Measurements from ENCODE around the gene PEPD.

PEPD gene

DNA sequence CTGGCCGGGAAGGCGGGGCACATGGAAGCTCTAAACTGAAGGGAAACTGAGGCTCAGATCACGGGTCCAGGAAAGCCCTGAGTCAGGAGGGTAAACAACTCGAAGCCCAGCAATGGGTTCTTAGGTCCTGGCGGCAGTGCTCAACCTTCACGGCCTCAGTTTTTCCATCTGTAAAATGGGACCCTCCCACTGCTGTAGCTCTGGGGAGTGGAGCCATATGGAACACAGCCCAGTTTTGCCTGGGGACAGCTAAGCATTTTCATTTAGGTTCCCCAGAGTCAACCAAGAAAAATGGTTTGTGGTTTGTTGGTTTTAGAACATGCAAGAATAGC lies 117.7 kb downstream of the PEPD start:
- DNase-seq: no peak

DNA sequence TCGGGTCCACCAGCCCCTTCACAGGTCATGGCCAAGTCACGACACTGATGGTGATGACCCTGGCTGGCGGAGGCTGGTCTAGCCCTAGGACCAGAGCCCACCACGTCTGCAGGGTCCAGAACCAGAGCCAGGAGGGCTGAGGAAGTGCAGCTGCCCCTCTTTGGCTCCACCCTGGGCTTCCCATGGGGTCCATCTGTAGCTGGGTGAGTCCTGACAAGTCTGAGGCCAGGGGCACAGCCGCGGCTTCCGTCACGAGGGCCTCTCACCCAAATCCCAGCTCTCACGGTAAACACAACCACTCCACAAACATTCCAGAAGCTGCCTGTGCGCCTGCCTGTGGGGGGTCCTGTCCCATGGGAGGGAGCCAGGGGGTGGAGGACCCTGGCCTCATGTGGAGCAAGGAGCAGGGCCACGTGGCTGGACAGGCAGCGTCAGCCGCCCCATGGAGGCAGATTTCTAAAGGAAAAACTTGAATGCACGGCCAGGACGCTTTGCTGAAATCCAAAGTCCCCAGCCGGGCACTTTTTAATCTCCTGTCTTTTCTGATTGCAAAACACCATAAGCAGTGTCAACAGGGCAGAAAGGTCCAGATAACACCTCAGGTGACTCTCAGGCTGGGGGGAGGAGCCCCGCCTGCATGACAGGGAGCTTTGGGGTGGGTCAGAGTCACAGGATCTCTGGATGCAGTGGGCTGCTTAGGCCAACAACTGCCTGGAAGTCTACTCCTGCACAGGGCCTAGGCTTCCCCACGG lies 118.2 kb downstream of the PEPD start:
- no peak for DNase-seq

DNA sequence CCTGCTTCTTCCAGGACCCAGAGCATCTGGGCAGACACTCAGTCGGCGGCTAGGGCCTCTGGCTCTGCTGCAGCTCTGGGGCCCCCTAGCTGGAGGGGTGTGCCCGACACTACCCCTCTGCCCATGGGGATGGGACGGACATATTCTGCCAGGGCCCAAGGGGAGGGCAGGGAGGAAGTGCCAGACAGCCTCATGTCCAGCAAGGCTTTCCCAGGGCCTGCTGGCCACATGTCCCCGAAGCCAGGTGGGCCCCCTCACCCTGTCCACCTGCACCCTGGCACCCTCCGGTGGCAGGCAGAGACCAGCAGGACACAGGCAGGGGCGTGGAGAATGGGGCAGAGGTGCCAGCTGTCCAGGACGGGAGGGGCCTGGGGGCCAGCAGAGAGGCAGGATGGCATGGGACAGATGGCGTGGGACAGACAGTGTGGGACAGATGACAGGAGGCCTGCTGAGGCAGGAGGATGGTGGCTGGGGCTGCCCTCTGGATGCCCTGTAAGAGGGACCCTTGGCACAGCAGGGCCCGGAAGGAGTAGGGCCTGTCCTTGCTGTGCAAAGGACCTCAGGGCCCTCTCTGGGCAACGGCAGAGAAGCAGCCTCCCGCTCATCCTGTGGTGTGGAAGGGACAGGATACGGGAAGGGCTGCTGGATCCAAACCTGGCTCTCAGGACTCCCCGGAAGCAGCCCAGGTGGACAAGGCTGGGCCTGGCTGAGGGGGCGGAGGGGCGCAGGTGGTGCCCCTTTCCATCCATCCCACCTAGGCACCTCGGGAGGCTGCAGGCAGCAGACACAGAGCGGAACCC lies 119.0 kb downstream of the PEPD start:
- DNase-seq: no peak

DNA sequence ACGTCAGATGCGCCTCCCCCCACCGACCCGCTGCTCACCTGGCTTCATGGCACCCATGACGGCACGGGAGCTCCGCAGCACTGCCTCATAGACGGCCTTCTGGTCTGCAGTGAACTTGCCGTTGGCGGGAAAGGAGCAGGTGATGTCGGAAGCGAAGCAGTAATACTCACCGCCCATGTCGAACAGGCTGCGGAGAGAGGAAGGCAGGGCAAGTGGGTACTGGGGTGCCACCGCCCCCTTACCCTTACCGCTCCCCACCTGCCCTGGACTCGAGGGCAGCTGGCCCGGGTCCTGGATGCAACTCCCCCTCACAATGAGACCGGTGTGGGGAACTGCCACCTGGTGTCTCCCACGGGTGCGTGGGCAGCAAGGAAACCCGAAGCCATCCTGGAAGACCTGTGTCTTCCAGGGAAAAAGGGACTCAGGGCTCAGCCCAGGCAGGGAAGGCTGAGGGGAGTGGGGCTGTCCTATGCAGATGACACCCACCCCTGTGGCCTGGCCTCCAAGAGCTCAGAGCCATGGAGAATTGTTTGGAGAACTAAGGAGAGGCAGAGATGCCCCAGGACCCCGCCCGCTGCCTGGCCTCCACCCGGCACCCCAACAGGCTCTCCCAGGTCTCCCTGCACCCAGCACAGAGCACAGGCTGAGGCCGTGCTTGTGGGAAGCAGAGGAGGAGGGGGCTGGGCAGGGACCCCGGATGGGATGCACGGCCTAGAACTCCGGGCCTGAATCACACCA lies 119.7 kb downstream of the PEPD start:
- no peak for DNase-seq

DNA sequence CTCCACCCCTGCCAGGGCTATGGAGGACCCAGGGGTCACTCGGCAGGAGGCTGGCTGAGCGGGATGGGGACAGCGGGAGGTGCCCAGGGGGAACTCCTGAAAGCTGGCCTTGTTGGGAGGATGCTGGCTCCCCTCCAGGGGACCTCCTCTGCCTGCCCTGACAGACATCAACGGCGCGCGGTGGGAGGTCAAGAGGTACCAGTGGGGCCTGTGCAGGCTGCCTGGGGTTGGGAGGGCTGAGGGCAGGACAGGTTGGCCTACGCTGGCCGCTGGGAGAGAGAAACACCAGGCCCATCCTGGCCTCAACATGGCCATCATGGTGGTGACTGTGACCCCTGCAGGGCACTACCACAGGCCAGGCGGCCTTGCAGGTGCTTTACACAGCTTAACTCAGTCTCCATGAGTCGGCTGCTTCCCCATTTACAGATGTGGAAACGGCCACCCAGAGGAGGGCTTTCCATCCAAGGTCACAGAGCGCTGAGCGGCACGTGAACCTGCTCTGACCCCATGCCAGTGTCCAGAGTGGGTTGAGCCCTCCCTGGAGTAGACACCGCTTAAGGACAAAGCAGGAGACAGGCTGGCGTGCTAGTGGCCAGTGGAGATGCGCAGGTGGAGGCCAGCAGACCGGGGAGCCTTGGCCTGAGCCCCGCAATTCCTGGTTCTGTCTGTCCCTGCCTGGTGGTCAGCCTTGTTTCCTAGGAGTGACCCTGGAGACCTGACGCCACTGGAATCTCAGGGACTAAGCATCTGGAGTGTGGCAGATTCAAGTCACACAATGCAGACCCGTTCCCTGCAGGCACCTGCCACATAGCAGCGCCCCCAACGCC lies 120.5 kb downstream of the PEPD start:
- DNase-seq: no peak

DNA sequence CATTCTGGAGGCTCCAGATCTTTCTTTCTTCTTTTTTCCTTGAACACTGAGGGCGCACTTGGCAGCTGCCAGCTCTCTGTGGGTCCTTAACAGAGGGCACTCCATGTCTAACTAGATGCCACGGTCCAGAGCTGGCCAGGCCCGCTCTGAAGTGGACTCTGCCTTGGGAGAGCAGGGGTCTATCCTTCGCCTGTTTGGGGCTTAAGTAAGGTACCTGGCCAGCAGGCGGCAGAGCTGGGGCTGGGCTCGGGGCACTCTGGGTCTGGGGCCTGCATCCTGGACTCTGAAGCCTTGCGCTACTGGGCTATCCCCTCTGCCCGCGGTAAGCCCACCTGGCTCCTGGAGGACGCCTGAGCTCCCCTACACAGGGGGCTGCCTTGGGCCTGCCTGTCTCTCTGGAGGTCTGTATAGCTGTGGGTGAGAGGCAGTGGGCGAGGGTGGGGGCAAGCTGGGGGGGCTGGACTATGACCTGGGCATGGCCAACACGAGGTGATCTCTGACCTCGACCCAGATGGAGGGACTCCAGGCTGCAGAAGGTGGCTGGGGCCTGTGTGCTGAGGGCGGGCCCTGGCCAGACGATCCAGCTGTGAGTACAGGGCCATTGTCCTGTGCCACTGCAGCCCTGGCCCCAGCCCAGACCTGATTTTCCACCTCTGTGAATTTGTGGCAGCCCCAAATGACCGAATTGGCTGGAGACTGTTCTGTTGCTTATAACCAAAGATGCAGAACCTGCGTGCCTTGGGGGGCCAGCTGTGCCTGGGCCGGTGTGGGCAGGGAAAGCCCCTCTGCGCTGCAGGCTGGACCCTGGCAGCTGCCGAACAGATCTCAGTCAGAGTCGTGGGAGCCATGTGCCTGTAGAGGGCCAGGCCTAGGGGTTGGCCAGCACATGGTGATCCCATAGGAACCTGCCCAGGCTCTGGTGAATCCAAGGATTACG lies 121.6 kb downstream of the PEPD start:
- DNase-seq: no peak

DNA sequence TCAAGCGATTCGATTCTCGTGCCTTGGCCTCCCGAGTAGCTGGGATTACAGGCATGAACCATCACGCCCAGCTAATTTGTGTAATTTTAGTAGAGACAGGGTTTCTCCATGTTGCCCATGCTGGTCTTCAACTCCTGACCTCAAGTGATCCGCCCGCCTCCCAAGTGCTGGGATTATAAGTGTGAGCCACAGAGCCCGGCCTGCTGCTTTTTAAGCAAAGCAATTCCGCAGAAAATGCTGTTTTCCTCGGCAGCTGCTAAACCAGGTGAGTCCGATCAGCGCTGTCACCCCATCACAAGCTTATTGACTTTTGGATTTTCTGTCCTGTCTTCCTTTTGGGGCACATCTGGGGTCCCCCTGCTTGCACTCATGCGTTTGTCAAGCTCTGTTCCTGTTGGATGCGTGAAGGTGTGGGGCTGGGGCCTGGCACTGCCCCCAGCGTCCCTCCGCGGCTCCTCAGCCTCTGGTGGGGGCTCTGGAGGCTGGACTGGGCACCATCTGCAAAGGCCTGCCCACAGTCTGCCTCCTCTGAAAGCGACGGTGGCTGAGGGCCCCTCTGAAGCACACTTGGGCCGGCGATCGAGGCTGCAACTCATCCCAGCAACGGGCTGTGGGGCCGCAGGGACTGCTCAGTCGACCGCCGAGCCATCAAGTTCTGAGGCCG lies 122.4 kb downstream of the PEPD start:
- DNase-seq: no peak

DNA sequence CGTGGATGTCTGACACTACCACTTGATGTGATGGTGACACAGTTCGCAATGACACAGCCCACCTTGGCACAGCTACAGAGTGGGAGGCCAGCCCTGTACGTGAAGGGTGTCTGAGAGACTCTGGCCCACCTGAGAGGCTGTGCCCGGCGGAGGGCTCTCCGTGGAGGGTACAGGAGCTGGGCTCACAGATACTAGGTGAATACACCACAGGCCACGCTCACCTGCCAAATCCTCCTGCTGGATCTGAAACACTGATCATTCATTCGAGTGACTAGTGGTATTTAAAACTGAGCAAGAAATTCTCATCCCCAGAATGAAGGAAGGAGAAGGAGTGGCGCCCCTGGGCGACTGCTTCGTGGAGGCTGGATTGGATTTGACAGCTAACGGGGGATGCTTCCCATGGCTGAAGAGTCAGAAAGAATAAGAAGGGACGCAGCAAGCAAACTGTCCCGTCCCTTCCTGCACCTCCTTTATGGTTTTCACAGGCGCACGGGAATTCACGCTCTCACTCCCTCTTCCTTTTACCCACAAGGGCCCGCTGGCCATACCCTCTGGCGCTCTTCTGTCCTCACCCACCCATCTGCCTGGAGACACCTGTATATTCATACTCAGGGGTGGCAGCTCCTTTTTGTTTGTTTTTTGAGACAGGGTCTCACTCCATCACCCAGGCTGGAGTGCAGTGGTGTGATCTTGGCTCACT lies 123.1 kb downstream of the PEPD start:
- no peak for DNase-seq

DNA sequence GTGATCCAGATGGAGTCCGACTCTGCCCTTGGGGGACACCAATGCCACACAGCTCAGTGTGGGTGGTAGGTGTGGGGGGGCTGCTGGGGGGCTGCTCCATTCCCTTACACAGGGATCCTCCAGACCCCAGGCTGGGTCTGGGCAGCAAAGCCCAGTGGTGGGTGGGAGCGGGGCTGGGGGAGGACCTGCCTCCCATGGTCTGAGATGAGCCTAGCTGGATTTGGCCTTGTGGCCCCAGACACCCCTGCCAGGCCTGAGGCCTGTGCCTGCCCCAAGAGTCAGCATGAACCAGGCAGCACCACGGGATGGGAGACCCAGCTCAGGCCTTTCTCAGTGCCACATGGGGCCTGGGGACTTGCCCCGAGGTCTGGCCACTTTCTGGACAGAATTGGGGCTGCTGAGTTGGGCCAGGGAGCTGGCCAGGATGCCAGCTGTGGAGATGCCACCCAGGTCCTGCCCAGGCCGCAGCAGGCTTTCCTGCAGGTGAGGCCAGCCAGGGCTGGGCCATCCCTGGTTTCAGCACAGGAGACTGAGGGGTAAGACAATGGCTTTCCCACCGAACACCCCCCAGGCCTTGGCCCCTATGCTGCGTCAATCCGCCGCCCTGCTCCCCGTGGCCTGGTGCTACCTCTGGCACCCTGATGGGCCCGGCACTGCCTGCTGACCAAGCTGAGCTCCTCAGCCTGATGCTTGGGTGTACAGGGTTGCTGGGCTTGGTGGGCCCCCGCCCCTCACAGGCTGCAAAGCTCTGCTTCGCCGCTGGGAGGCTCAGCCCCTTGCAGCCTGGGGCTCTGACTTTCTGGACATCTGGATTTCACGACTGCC lies 123.8 kb downstream of the PEPD start:
- no peak for DNase-seq

DNA sequence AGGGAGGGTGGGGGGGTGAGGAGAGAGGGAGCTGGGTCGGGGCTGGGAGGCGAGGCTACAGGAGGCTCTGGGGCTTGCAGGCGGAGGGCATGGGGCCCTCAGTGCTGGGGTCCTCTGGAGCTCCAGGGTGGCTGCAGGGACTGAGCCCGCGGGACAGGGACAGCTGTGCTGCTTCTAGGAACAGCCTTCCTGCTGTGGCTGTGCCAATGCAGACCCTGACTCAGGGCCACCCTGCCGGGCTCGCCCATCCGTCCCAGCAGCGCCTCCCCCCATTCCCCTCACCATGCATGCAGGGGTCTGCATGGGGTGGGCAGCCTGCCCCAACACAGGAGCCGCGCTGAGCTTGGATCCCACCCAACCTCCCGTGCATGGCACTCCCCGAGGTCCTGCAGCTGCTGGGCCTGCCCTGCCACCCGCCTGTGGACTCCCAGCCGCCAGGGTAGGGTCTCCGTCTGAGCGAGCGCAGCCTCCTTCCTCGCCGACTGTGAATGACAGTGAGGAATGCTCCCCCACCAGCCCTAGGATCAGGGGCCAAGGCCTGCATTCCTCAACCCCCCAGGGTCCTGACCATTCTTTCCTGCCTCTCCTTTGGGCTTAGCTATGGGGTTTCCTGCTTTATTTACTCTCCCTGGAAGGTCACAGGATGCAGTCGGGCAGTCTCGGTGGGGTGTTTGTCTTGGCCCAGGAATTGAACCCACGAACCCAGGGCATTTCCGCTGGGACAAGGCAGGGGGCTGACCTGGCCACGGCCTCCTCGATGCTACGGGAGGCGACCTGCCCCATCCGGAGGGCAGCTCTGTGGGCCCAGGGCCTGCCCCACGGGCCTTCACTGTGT lies 124.7 kb downstream of the PEPD start:
- no peak for DNase-seq

DNA sequence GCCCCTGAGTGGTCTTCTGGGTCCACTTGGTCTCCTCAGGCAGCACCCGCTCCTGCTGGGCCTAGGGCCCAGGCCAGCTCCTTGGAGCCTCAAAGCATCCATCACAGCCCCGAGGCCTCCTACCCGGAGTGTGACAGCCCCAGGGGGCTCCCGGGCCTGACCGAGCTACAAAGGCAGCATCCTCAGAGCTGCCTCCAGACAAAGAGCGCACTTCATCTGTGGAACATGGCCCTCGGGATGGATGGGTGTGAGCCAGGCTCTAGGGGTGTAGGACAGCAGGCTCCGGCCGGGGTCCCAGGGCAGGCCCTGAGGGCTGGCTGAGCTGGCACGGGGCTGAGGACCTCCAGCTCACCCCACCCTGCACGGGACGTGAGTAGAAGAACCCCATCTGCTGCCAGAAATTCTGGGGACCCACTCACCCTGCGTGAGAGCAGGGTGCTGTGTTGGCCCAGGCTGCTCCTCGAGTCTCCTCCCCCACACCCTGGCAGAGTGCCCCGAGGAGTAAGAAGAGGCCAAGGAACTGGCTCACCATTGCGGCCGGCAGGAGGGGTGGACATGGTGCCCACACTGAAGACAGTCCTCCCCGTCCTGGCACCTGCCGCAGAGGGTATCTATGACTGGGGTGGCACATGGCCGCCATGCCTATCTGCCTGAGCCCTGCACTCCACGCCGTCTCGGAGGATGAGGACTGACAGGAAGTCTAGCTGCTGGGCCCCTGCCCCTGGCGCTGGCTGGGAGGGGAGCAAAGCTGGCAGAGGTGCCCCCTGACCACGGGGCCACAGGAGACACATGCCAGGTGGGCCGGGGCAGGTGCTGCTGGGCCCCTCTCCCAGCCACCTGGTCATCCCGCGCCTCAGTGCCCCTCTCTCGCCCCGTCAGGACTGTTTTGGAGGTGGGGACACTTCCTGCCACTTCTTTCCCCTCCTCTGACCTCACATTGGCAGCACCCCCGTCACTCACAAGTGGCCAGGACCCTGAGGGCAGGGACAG lies 125.7 kb downstream of the PEPD start:
- DNase-seq: no peak

DNA sequence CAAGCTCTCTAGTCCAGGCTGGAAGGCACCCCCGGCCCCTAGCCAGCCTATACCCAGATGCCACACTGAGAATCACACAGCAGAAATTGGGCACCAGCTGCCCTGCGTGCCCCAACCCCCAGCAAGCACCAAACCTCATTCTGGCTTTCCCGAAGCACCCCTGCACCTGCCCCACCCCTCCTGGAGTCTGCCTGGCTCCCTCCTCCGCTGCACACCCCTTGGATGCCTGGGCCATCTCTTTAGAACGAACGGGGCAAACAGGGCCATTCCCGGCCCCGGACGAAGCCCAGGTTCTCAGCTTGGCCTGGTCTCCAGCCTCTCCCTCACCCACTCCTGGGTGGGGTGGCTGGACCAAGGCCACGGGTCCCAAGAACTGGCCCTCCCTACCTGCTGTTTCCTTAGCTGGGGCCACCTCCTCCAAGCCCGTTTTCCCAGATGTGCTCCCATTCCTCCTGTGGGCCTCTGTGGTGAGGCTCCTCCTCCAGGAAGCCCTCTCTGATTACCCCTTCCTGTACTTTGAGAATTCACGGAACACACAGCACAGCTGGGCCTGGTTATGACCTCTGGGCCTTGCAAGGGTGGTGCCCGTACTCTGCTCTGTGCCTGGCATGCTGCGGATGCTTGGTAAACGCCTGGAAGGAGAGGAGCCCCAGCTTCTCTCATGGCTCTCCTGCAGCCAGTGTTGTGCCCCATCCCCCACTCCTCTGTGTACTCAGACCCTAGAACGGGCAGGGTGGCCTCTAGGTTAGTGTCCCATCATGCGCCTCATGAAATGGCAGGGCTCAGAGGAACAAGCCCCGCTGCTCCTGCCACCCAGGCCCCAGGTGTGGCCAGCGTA lies 126.6 kb downstream of the PEPD start:
- DNase-seq: no peak

DNA sequence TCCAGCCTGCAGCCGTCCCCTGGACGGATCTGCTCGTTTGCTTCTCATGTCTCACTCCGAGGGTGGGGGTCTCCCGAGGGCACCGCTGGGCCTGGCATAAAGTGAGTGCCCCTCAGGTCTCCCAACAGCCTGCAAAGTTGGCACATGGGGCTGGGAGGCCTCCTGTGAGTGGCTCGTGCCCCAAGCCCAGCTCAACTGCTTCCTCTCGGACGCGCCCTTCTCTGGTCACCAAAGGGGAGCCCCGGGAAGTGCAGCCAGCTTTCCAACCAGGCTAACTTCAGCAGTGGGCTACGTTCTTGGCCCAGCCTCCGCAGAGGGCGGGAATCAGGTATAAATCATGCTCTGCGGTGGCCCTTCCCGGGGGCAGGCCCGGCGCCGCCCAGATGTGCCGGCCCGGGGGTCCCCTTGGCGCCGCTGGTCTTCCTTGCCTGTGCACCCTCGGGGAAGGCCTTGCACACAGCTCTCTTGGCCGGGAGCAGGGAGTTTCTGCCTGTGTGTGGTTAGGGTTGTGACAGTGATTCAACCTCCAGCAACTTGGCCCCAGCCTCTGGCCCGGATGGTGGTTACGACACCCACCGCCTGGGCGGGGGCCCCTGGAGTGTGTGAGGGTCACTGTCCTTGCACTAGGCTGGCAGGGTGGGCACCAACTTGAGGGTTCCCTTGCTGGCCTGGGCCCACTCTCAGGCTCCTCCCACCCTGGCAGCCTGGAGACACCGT lies 127.4 kb downstream of the PEPD start:
- peak; percentile 39 for DNase-seq

DNA sequence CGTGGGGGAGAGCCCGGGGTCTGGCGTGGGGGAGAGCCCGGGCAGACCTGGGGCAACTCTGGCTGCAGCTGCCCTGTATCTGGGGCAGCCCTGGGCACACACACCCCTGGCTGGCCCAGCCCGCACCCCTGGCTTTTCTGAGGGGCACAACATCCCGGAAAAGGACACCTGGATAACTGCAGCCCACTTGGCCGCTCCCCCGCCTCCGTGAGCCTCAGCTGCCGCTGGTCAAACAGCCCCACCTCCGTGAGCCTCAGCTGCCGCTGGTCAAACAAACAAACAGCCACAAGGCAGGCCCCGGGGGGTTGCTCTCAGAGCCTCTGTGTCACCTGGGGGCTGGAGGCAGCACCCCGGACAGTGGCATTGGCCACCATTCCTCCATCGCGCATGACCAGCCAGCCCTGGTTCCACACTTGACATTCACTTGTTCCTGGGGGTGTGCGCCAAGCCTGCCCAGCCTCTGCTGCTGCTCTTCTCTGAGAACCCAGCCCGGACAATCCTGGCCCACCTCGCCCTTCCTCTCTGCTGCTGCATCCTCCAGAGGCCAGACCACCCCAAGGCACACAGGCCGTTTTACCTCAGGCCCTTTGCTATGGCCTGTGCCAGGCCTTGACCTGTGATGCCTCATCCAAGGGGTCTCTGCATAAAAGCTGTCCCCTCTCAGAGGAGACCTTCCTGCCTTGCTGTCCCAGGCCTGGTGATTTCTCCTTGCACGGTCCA lies 128.1 kb downstream of the PEPD start:
- DNase-seq: no peak

Measured in GOT3 (cell line).